IMR-90 (cell line): ENCODE results near the gene PRKD3. TPM values are rescaled to one million over a fixed set of nuclear protein-coding genes. Genes with fewer than 3 reads are reported as not detected.

ENCODE experiments used
- ATAC-seq: fragments of 200-7000 bp; cut with Tn5 transposase; 2 replicates; pipeline ENCODE4 v1.9.1; 2020; ENCODE audit warnings: low read depth, mild to moderate bottlenecking, moderate library complexity
- BruUV-seq: library from RNA; stranded (reverse); fragments of 400-500 nt; replicated peaks from 2 replicates; lab custom pipeline; 2021; lab: Mats Ljungman, UMichigan
- CTCF ChIA-PET: fragments of 300-600 bp; formaldehyde crosslinking; extraction: SDS; loops from one replicate; lab custom pipeline; 2021; ENCODE audit warnings: antibody characterized with exemption; lab: Yijun Ruan, JAX
- POLR2A ChIA-PET: fragments of 300-600 bp; sonication (Branson Sonifier 250); formaldehyde crosslinking; loops from one replicate; lab custom pipeline; 2022; ENCODE audit warnings: antibody characterized with exemption; ENCODE audit not compliant: unreplicated experiment; lab: Charles Lee
- DNase-seq: peaks from one replicate; pipeline ENCODE4 v3.0.0; 2013
- H2AFZ ChIP-seq: replicated peaks from 2 replicates; pipeline ENCODE3; 2013; ENCODE audit warnings: low read length, mild to moderate bottlenecking; ENCODE audit not compliant: poor library complexity
- H2AK5ac ChIP-seq: 2 replicates; pipeline ENCODE4 v1.6.1; 2013; ENCODE audit warnings: low read depth, low read length, inconsistent platforms
- H2AK9ac ChIP-seq: replicated peaks from 2 replicates; pipeline ENCODE3; 2013; ENCODE audit warnings: mild to moderate bottlenecking, low read depth, low read length, moderate library complexity; ENCODE audit not compliant: poor library complexity
- H2BK120ac ChIP-seq: 2 replicates; pipeline ENCODE4 v1.6.1; 2013; ENCODE audit warnings: low read depth, low read length, inconsistent platforms
- H2BK15ac ChIP-seq: 3 replicates; pipeline ENCODE4 v1.6.1; 2013; ENCODE audit warnings: low read depth, low read length, inconsistent platforms
- H2BK20ac ChIP-seq: 2 replicates; pipeline ENCODE4 v1.6.1; 2013; ENCODE audit warnings: low read depth, mild to moderate bottlenecking, inconsistent platforms, low read length, moderate library complexity
- H2BK5ac ChIP-seq: 2 replicates; pipeline ENCODE4 v1.6.1; 2013; ENCODE audit warnings: mild to moderate bottlenecking, low read depth, low read length, inconsistent platforms; ENCODE audit not compliant: poor library complexity, severe bottlenecking
- H3K14ac ChIP-seq: replicated peaks from 2 replicates; pipeline ENCODE4 v1.6.1; 2013; ENCODE audit warnings: low read depth, low read length, inconsistent platforms
- H3K18ac ChIP-seq: 2 replicates; pipeline ENCODE4 v1.6.1; 2013; ENCODE audit warnings: low read depth, low read length, control low read depth
- H3K23ac ChIP-seq: 2 replicates; pipeline ENCODE4 v1.6.1; 2013; ENCODE audit warnings: low read depth, low read length, inconsistent platforms
- H3K27ac ChIP-seq: 2 replicates; pipeline ENCODE4 v1.5.1; 2013; ENCODE audit warnings: mild to moderate bottlenecking, control low read depth, low read length; ENCODE audit not compliant: insufficient read depth
- H3K27me3 ChIP-seq: 2 replicates; pipeline ENCODE4 v1.6.1; 2013; ENCODE audit warnings: low read length; ENCODE audit not compliant: control insufficient read depth, insufficient read depth
- H3K36me3 ChIP-seq: 2 replicates; pipeline ENCODE4 v1.6.1; 2013; ENCODE audit warnings: low read length, mixed read lengths; ENCODE audit not compliant: control insufficient read depth, insufficient read depth
- H3K4ac ChIP-seq: 2 replicates; pipeline ENCODE4 v1.6.1; 2013; ENCODE audit warnings: low read depth, low read length, inconsistent platforms
- H3K4me1 ChIP-seq: 2 replicates; pipeline ENCODE4 v1.6.1; 2013; ENCODE audit warnings: low read length, mixed read lengths; ENCODE audit not compliant: control insufficient read depth, insufficient read depth
- H3K4me2 ChIP-seq: 2 replicates; pipeline ENCODE4 v1.6.1; 2013; ENCODE audit warnings: low read depth, mild to moderate bottlenecking, control low read depth, low read length, moderate library complexity
- H3K4me3 ChIP-seq: 2 replicates; pipeline ENCODE4 v1.5.1; 2013; ENCODE audit warnings: low read depth, mild to moderate bottlenecking, control low read depth, low read length, moderate library complexity; ENCODE audit not compliant: insufficient read depth
- H3K56ac ChIP-seq: 2 replicates; pipeline ENCODE4 v1.6.1; 2013; ENCODE audit warnings: low read length, inconsistent platforms; ENCODE audit not compliant: insufficient read depth; ENCODE audit errors: extremely low read depth
- H3K79me1 ChIP-seq, 2 experiments: 2 replicates each; pipeline ENCODE4 v1.6.1; 2013; ENCODE audit warnings: low read length in 2 of 2, inconsistent platforms in 1 of 2, low read depth in 1 of 2
- H3K9ac ChIP-seq: 2 replicates; pipeline ENCODE4 v1.6.1; 2013; ENCODE audit warnings: low read depth, low read length, control low read depth
- H3K9me1 ChIP-seq: 2 replicates; pipeline ENCODE4 v1.6.1; 2013; ENCODE audit warnings: low read length, inconsistent platforms; ENCODE audit not compliant: insufficient read depth
- H3K9me3 ChIP-seq: 2 replicates; pipeline ENCODE4 v1.6.1; 2013; ENCODE audit warnings: low read length; ENCODE audit not compliant: control insufficient read depth, insufficient read depth
- H4K20me1 ChIP-seq: 2 replicates; pipeline ENCODE4 v1.6.1; 2013; ENCODE audit warnings: low read length, inconsistent platforms; ENCODE audit not compliant: insufficient read depth
- H4K5ac ChIP-seq: 2 replicates; pipeline ENCODE4 v1.6.1; 2013; ENCODE audit warnings: mild to moderate bottlenecking, low read depth, low read length, control low read depth
- H4K8ac ChIP-seq, 2 experiments: 2 replicates each; pipeline ENCODE4 v1.6.1; 2013; ENCODE audit warnings: low read depth in 2 of 2, low read length in 2 of 2, control low read depth in 1 of 2, inconsistent platforms in 1 of 2
- H4K91ac ChIP-seq: 2 replicates; pipeline ENCODE4 v1.6.1; 2013; ENCODE audit warnings: low read depth, low read length, inconsistent platforms; ENCODE audit not compliant: insufficient read depth
- BHLHE40 ChIP-seq: fragments of 150-350 bp; IDR thresholded peaks from 2 replicates; pipeline ENCODE4 v1.6.1; 2016; ENCODE audit warnings: mild to moderate bottlenecking, low read depth, low read length
- CEBPB ChIP-seq: IDR thresholded peaks from 2 replicates; pipeline ENCODE4 v1.6.1; 2012; ENCODE audit warnings: low read depth, low read length, improper control_type of control experiment
- CHD1 ChIP-seq: IDR thresholded peaks from 2 replicates; pipeline ENCODE4 v1.6.1; 2012; ENCODE audit warnings: low read depth, low read length, improper control_type of control experiment
- CTCF ChIP-seq: conservative IDR thresholded peaks from 2 replicates; pipeline ENCODE4 v1.5.1; 2012; ENCODE audit warnings: mild to moderate bottlenecking, low read depth, low read length, improper control_type of control experiment
- ELK1 ChIP-seq: fragments of 150-350 bp; IDR thresholded peaks from 2 replicates; pipeline ENCODE4 v1.6.1; 2016; ENCODE audit warnings: low read depth, mild to moderate bottlenecking, low read length, moderate library complexity, borderline replicate concordance
- FOS ChIP-seq: fragments of 150-350 bp; IDR thresholded peaks from 2 replicates; pipeline ENCODE4 v1.6.1; 2016; ENCODE audit warnings: low read depth, low read length
- MAFK ChIP-seq: IDR thresholded peaks from 2 replicates; pipeline ENCODE4 v1.6.1; 2012; ENCODE audit warnings: low read depth, low read length, improper control_type of control experiment
- MAZ ChIP-seq: IDR thresholded peaks from 2 replicates; pipeline ENCODE4 v1.6.1; 2012; ENCODE audit warnings: low read depth, mild to moderate bottlenecking, low read length, improper control_type of control experiment, moderate library complexity, borderline replicate concordance
- MXI1 ChIP-seq: IDR thresholded peaks from 2 replicates; pipeline ENCODE4 v1.6.1; 2012; ENCODE audit warnings: low read depth, mild to moderate bottlenecking, low read length, moderate library complexity, borderline replicate concordance
- NFE2L2 ChIP-seq: fragments of 150-350 bp; IDR thresholded peaks from 2 replicates; pipeline ENCODE4 v1.6.1; 2016; ENCODE audit warnings: low read depth, mild to moderate bottlenecking, low read length
- POLR2A ChIP-seq: IDR thresholded peaks from 2 replicates; pipeline ENCODE4 v1.6.1; 2012; ENCODE audit warnings: mild to moderate bottlenecking, low read depth, low read length
- RAD21 ChIP-seq: IDR thresholded peaks from 2 replicates; pipeline ENCODE4 v1.6.1; 2012; ENCODE audit warnings: low read length, improper control_type of control experiment
- RCOR1 ChIP-seq: IDR thresholded peaks from 2 replicates; pipeline ENCODE4 v1.6.1; 2012; ENCODE audit warnings: mild to moderate bottlenecking, low read length, improper control_type of control experiment; ENCODE audit not compliant: insufficient replicate concordance
- RFX5 ChIP-seq: IDR thresholded peaks from 2 replicates; pipeline ENCODE4 v1.8.0; 2012; ENCODE audit warnings: low read depth, mild to moderate bottlenecking, low read length, moderate library complexity
- SMC3 ChIP-seq: fragments of 150-350 bp; IDR thresholded peaks from 2 replicates; pipeline ENCODE4 v1.6.1; 2016; ENCODE audit warnings: low read depth, mild to moderate bottlenecking, antibody characterized with exemption, low read length, moderate library complexity
- USF2 ChIP-seq: fragments of 150-350 bp; IDR thresholded peaks from 2 replicates; pipeline ENCODE4 v1.6.1; 2017; ENCODE audit warnings: mild to moderate bottlenecking, antibody characterized with exemption, low read length, low read depth
- dilution Hi-C: fragments of 300-500 bp; cut with HindIII; formaldehyde crosslinking; loops from one replicate; pipeline ENCODE4 v1.14.3; 2018; ENCODE audit warnings: low sequenced_read_pairs; ENCODE audit not compliant: unreplicated experiment
- in situ Hi-C: fragments of 300-500 bp; cut with MboI; formaldehyde crosslinking; loops from 3 replicates; pipeline ENCODE4 v1.14.3; 2019; ENCODE audit warnings: low sequenced_read_pairs, inconsistent platforms, mixed read lengths
- intact Hi-C: fragments of 100-400 bp; cut with micrococcal nuclease; formaldehyde crosslinking; loops from 2 replicates; pipeline ENCODE4 v1.10.0; 2022
- polyA plus RNA-seq, 3 experiments: library from polyadenylated mRNA; depleted of rRNA; stranded (reverse); fragments of >200 nt; gene quantifications; 2 replicates each; pipeline ENCODE4 v1.2.3, GENCODE V29; 2012; ENCODE audit warnings: low replicate concordance in 1 of 3
- total RNA-seq: library from RNA; depleted of rRNA; stranded (reverse); fragments of >200 nt; gene quantifications from 2 replicates; pipeline ENCODE4 v1.2.3, GENCODE V29; 2012

The PRKD3 gene
- total and polyA plus RNA-seq, 2 of the 4 experiments (the other 2 are of a cell fraction): 15.8 to 46.4 TPM

- ATAC-seq (no peak), DNase-seq (no peak)
- Histone ChIP-seq H2BK20ac (no peak overlapping the region), H3K23ac (no peak overlapping the region), H3K27ac (no peak overlapping the region), H3K27me3 (no peaks in the 10 kb centered on the region), H2BK5ac (no peak overlapping the region), H3K9ac (no peak overlapping the region), H2BK120ac (no peak overlapping the region), H3K4me2 (no peak overlapping the region), H4K5ac (no peak overlapping the region), H3K4me3 (no peak overlapping the region), H2AK5ac (no peak overlapping the region), H2AFZ (no peak overlapping the region), H2AK9ac (no peak overlapping the region), H3K36me3 (no peaks in the 10 kb centered on the region), H3K4ac (no peak overlapping the region), H2BK15ac (no peak overlapping the region), H3K9me1 (no peaks in the 10 kb centered on the region), H3K18ac (no peak overlapping the region), H4K91ac (no peak overlapping the region), H3K9me3 (no peaks in the 10 kb centered on the region), H3K79me1 (no peaks in the 10 kb centered on the region), H3K4me1 (peaks cover 2% of the 10 kb centered on the region), H4K8ac (no peak overlapping the region), H4K20me1 (no peaks in the 10 kb centered on the region), H3K14ac (no peak overlapping the region), H3K56ac (no peak overlapping the region)
- ChIA-PET CTCF (no interaction called here), POLR2A (no interaction called here)
- intact Hi-C loops (no loop called here), in situ Hi-C loops (no loop called here), dilution Hi-C loops (no loop called here)
- BruUV-seq: no TSS peak
- no peak for TF ChIP-seq POLR2A
- no peak for TF ChIP-seq CHD1
- no peak for TF ChIP-seq USF2
- no peak for TF ChIP-seq CTCF
- TF ChIP-seq RFX5: no peak
- no peak for TF ChIP-seq NFE2L2
- TF ChIP-seq RAD21: no peak
- no peak for TF ChIP-seq BHLHE40
- TF ChIP-seq FOS: no peak
- no peak for TF ChIP-seq MXI1
- no peak for TF ChIP-seq MAFK
- TF ChIP-seq CEBPB: no peak
- no peak for TF ChIP-seq SMC3
- TF ChIP-seq MAZ: no peak
- TF ChIP-seq RCOR1: no peak
- TF ChIP-seq ELK1: no peak
Observed at GRCh38 chr2:37372000-37372399, 47.4 kb upstream of the PRKD3 start.
